GM18868 (cell line): ENCODE data around the gene CIAO1.
A peak's percentile ranks its signal among the peaks of the same experiment; 100 is the strongest.
"Not testable (repeated sequence)": the region's sequence is repeated elsewhere in the genome, so short reads cannot be mapped to it uniquely, and the experiment has no call there.

Experiments
- ATAC-seq: cut with Tn5 transposase; IDR thresholded peaks from one replicate; pipeline ENCODE4 v1.9.1; 2021; ENCODE audit warnings: mild to moderate bottlenecking, moderate library complexity; ENCODE audit not compliant: unreplicated experiment

CIAO1 gene

GRCh38 chr2:96274355-96275056 is 8.5 kb downstream of the CIAO1 start:
- no peak for ATAC-seq

GRCh38 chr2:96276787-96277499 is 10.9 kb downstream of the CIAO1 start:
- ATAC-seq, result no peak

- no peak for ATAC-seq
Observed at GRCh38 chr2:96287273-96287856, 21.3 kb downstream of the CIAO1 start.

- no peak for ATAC-seq
Observed at GRCh38 chr2:96291751-96292150, 25.7 kb downstream of the CIAO1 start.

GRCh38 chr2:96294271-96294670 is 28.2 kb downstream of the CIAO1 start:
- ATAC-seq, result not testable (repeated sequence)

- ATAC-seq, result no peak
Observed at GRCh38 chr2:96296925-96297324, 30.9 kb downstream of the CIAO1 start.

- no peak for ATAC-seq
Observed at GRCh38 chr2:96301865-96302264, 35.8 kb downstream of the CIAO1 start.

- ATAC-seq, result no peak
Observed at GRCh38 chr2:96304606-96305005, 38.6 kb downstream of the CIAO1 start.

- peak; percentile 95 for ATAC-seq
Observed at GRCh38 chr2:96305091-96305978, 39.3 kb downstream of the CIAO1 start, which contains the start of gene SNRNP200. SNRNP200 (minus strand) TSS chr2:96305546; CDS start chr2:96305437, 109 bp downstream.

GRCh38 chr2:96305979-96306308 is 39.9 kb downstream of the CIAO1 start:
- no peak for ATAC-seq

- ATAC-seq, result no peak
Observed at GRCh38 chr2:96306370-96306769, 40.3 kb downstream of the CIAO1 start.

GRCh38 chr2:96308248-96308647 is 42.2 kb downstream of the CIAO1 start:
- ATAC-seq, result no peak

- no peak for ATAC-seq
Observed at GRCh38 chr2:96315005-96315399, 49.0 kb downstream of the CIAO1 start.

- no peak for ATAC-seq
Observed at GRCh38 chr2:96315400-96316071, 49.5 kb downstream of the CIAO1 start.

- no peak for ATAC-seq
Observed at GRCh38 chr2:96316999-96317398, 51.0 kb downstream of the CIAO1 start.

GRCh38 chr2:96317584-96317997 is 51.6 kb downstream of the CIAO1 start:
- ATAC-seq, result no peak

GRCh38 chr2:96318723-96319122 is 52.7 kb downstream of the CIAO1 start:
- no peak for ATAC-seq

GRCh38 chr2:96319396-96319795 is 53.4 kb downstream of the CIAO1 start:
- no peak for ATAC-seq

GRCh38 chr2:96320326-96320725 is 54.3 kb downstream of the CIAO1 start:
- ATAC-seq, result no peak
